Ishikawa (cell line): ENCODE measurements around the gene PPT2.

ENCODE experiments used
- CEBPB ChIP-seq: IDR thresholded peaks from 2 replicates; pipeline ENCODE4 v1.6.1; 2012
- EGR1 ChIP-seq: IDR thresholded peaks from 2 replicates; pipeline ENCODE4 v1.6.1; 2012
- EP300 ChIP-seq: IDR thresholded peaks from 2 replicates; pipeline ENCODE4 v1.6.1; 2012; ENCODE audit warnings: borderline replicate concordance
- NFIC ChIP-seq: IDR thresholded peaks from 2 replicates; pipeline ENCODE4 v1.6.1; 2012
- RAD21 ChIP-seq: IDR thresholded peaks from 2 replicates; pipeline ENCODE4 v1.6.1; 2012; ENCODE audit warnings: low read depth
- TAF1 ChIP-seq: IDR thresholded peaks from 2 replicates; pipeline ENCODE4 v1.6.1; 2012; ENCODE audit warnings: low read depth, mild to moderate bottlenecking
- TCF12 ChIP-seq: IDR thresholded peaks from 2 replicates; pipeline ENCODE4 v1.6.1; 2012; ENCODE audit warnings: low read depth
- YY1 ChIP-seq: IDR thresholded peaks from 2 replicates; pipeline ENCODE4 v1.6.1; 2012; ENCODE audit warnings: low read depth
- TF ChIP-seq, protein P1 (sequence below): IDR thresholded peaks from 2 replicates; pipeline ENCODE4 v1.6.1; 2012

GRCh38 chr6:32111424-32112066, 42.4 kb upstream of the PPT2 start:
- no peak for TF ChIP-seq TAF1
- no peak for TF ChIP-seq NFIC
- TF ChIP-seq RAD21, result no peak
- no peak for TF ChIP-seq TCF12
- no peak for TF ChIP-seq EP300
- no peak for TF ChIP-seq CEBPB
- no peak for TF ChIP-seq EGR1
- TF ChIP-seq, protein P1, sequence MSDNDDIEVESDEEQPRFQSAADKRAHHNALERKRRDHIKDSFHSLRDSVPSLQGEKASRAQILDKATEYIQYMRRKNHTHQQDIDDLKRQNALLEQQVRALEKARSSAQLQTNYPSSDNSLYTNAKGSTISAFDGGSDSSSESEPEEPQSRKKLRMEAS, result no peak
- no peak for TF ChIP-seq YY1
